Measurements from ENCODE around the gene FAF1.

DNA sequence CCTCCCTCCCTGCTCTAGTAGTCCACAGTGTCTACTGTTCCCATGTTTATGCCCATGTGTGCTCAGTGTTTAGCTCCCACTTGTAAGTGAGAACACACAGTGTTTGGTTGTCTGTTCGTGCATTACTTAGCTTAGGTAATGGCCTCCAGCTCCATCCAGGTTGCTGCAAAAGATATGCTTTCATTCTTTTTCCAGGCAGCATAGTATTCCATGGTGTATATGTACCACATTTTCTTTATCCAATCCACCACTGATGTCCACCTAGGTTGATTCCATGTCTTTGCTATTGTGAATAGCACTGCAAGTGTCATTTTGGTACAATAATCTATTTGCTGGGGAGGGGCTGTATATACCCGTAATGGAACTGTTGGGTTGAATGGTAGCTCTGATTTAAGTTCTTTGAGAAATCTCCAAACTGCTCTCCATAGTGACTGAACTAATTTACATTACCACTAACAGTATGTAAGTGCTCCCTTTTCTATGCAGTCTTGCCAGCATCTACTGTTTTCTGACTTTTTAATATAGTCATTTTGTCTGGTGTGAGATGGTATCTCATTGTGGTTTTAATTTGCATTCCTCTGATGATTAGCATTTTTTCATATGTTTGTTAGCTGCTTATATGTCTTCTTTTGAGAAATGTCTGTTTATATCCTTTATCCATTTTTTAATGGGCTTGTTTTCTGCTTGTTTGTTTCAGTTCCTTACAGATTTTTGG is 344.9 kb downstream of the FAF1 start:
- TF ChIP-seq POLR2AphosphoS5 (IDR thresholded peaks at IDR 0.05; ENCODE audit: insufficient read depth, low read depth, low read length) (no peak), JUN (IDR thresholded peaks at IDR 0.05; ENCODE audit: borderline replicate concordance, insufficient read depth, insufficient read length, low read depth) (no peak)
- TF ChIP-seq, protein P1, sequence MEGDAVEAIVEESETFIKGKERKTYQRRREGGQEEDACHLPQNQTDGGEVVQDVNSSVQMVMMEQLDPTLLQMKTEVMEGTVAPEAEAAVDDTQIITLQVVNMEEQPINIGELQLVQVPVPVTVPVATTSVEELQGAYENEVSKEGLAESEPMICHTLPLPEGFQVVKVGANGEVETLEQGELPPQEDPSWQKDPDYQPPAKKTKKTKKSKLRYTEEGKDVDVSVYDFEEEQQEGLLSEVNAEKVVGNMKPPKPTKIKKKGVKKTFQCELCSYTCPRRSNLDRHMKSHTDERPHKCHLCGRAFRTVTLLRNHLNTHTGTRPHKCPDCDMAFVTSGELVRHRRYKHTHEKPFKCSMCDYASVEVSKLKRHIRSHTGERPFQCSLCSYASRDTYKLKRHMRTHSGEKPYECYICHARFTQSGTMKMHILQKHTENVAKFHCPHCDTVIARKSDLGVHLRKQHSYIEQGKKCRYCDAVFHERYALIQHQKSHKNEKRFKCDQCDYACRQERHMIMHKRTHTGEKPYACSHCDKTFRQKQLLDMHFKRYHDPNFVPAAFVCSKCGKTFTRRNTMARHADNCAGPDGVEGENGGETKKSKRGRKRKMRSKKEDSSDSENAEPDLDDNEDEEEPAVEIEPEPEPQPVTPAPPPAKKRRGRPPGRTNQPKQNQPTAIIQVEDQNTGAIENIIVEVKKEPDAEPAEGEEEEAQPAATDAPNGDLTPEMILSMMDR (IDR thresholded peaks at IDR 0.05; ENCODE audit: extremely low read depth in 1 of 2, insufficient read depth in 1 of 2, low read depth in 1 of 2, low read length in 2 of 2): no peak
